NCI-H2081 (cell line): ENCODE data around the gene TK2.
"Not testable (repeated sequence)": the region's sequence is repeated elsewhere in the genome, so short reads cannot be mapped to it uniquely, and the experiment has no call there.

Experiments
- DNase-seq, 2 experiments: peaks; one replicate each; lab custom pipeline; 2025; lab: John Stamatoyannopoulos, UW

Gene TK2

DNA sequence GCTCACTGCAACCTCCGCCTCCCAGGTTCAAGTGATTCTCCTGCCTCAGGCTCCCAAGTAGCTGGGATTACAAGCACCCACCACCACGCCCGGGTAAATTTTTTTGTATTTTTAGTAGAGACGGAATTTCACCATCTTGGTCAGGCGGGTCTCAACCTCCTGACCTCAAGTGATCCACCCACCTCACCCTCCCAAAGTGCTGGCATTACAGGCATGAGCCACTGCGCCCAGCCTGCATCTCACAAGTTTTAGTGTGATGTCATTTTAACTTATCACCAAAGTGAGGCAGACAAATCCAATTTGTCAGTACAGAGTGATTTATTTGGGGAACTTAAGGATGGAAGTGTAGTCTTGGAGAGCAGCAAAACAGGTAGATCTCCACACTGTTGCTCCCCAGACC is 83.3 kb downstream of the TK2 start:
- DNase-seq = not testable (repeated sequence)

DNA sequence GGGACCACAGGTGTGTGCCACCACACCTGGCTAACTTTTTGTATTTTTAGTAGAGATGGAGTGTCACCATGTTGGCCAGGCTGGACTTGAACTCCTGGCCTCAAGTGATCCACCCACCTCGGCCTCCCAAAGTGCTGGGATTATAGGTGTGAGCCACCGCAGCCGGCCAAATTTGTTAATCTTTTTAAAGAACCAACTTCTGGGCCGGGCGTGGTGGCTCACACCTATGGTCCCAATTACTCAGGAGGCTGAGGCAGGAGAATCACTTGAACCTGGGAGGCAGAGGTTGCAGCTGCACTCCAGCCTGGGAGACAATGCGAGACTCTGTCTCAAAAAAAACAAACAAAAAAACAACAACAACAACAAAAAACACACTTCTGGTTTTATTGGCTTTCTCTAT is 84.0 kb downstream of the TK2 start:
- not testable (repeated sequence) for DNase-seq

DNA sequence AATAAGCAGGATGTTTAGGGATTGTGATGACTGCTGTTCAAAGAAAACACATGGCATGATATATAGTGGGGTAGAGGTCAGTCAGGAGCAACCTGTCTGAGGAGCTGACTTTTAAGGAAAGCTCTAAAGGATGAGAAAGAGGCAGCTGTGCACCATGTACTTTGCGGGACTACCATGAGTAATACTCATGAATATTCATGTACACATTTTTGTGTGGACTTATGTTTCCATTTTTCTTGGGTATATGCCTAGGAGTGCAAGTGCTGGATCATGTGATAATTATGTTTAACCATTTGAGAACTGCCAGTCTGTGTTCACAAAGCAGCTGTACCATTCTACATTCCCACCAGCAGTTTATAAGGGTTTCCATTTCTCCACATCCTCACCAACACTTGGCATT is 87.0 kb downstream of the TK2 start:
- DNase-seq = no peak

DNA sequence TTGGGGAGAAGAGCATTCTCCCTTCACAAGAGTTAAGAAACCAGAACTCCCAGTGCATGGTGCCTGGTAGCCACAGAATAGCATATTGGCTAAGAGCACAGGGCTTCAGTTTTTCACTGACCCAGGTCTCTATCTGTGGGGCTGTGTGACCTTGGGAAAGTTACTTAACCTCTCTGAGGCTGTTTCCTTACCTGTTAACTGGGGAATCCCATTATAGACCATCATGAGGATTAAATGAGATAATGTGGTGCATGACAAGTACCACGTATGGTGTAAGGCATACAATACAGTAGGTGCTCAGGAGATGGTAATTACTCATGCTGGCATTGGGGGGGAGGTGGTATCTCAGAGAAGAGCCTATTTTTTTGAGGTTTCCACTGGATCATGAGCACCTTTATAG is 89.2 kb downstream of the TK2 start:
- DNase-seq = no peak

DNA sequence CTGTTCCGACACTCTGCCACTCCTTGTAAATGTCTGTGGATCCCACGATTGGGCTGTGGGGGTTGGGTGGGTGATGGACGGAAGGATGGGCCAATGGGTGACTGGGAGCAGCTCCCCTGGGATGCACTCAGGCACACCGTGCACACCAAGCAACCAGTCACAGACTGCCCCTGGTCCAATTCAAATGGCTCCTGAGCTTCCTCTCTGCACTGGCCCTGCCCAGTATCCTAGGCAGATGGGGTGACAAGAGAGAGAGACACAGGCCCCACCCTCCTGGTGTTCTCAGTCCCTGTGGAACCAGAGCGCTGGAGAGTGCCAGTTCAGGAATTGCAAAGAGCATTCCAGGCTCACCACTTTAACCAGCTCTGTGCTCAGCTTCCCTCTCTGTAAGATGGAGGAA is 90.0 kb downstream of the TK2 start:
- no peak for DNase-seq

DNA sequence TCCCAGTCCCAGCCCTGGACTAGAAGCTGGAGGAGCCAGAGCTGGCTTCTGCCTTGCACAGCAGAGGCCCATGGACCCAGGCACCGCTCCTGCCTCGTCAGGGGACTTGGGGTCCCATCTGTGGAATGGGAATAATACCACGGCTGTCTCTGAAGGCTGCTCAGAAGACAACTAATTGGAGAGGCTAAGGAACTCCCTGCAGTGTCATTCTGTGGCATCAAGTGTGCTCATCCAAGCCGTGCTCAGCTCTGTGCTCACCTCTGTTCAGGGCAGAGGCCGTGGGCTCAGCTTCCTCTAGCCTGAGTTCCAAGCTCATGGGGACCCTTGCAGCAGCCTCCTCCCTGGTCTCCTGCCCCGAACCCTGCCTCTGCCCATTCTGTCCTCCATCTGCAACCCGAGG is 91.1 kb downstream of the TK2 start:
- DNase-seq = no peak

DNA sequence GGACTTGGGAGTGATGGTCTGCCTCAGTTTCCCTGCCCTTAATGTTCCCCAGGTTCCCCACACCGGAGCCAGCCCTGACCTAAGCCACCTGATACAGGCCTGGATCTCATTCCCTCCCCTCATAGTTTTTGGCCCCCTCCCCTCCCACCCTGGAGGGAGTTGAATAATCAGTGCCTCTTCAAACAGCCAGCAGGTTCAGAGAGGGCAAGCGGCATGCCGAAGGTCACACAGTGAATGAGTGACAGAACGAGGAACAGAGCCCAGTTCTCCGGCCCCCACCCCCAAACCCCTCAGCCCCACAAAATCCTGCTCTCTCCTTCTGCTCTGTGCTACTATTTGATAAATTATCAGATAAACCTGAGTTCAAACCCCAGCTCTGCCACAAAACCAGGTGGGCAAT is 91.6 kb downstream of the TK2 start:
- DNase-seq = no peak
